Glutamatergic neuron (in vitro differentiated cells): ENCODE data around the gene NBAS. TPM values are rescaled to one million over a fixed set of nuclear protein-coding genes. Genes with fewer than 3 reads are reported as not detected.

Source experiments
- DNase-seq: peaks from one replicate; pipeline ENCODE4 v3.0.0; 2022
- H3K27ac Mint-ChIP-seq: one replicate; pipeline ENCODE4 v1.8.0; 2020; ENCODE audit warnings: mild to moderate bottlenecking, mixed read lengths, inconsistent platforms; ENCODE audit not compliant: unreplicated experiment
- H3K27me3 Mint-ChIP-seq: one replicate; pipeline ENCODE4 v1.8.0; 2020; ENCODE audit warnings: mild to moderate bottlenecking, moderate library complexity, mixed read lengths, inconsistent platforms; ENCODE audit not compliant: unreplicated experiment
- H3K36me3 Mint-ChIP-seq: one replicate; pipeline ENCODE4 v1.8.0; 2020; ENCODE audit warnings: mild to moderate bottlenecking, mixed read lengths, inconsistent platforms; ENCODE audit not compliant: unreplicated experiment
- H3K4me1 Mint-ChIP-seq: one replicate; pipeline ENCODE4 v1.8.0; 2020; ENCODE audit warnings: mild to moderate bottlenecking, low read depth, mixed read lengths, inconsistent platforms; ENCODE audit not compliant: unreplicated experiment
- H3K4me3 Mint-ChIP-seq: one replicate; pipeline ENCODE4 v1.8.0; 2020; ENCODE audit warnings: mild to moderate bottlenecking, mixed read lengths, inconsistent platforms; ENCODE audit not compliant: unreplicated experiment
- H3K9me3 Mint-ChIP-seq: one replicate; pipeline ENCODE4 v1.8.0; 2020; ENCODE audit warnings: mild to moderate bottlenecking, moderate library complexity, mixed read lengths, inconsistent platforms; ENCODE audit not compliant: unreplicated experiment
- CTCF ChIP-seq: fragments of 200-600 bp; sonication (generic); IDR thresholded peaks from one replicate; pipeline ENCODE4 v1.5.0; 2021; ENCODE audit not compliant: partially characterized antibody, unreplicated experiment
- total RNA-seq: library from RNA; stranded (reverse); fragmentation: NEBNext Ultra II Directional; extraction: Animal tissue kit (Norgen Biotek cat#: 25700); gene quantifications from one replicate; pipeline ENCODE4 v1.2.1, GENCODE V29; 2021; ENCODE audit not compliant: unreplicated experiment

NBAS gene
- total RNA-seq, 1 donor from 2014 or later: 46.1 TPM

GRCh38 chr2:15571729-15572128, 10.6 kb upstream of the NBAS start:
- no peak for DNase-seq
- no peak for TF ChIP-seq CTCF
- Mint-ChIP-seq H3K36me3 (no peaks in the 10 kb centered on the region), H3K27me3 (no peaks in the 10 kb centered on the region), H3K4me1 (peaks cover 2% of the 10 kb centered on the region), H3K4me3 (no peak overlapping the region), H3K27ac (no peak overlapping the region), H3K9me3 (no peaks in the 10 kb centered on the region)

GRCh38 chr2:15570104-15570503, 9.0 kb upstream of the NBAS start:
- Mint-ChIP-seq H3K4me1 (peaks cover 2% of the 10 kb centered on the region), H3K4me3 (no peak overlapping the region), H3K36me3 (no peaks in the 10 kb centered on the region), H3K27ac (no peak overlapping the region), H3K9me3 (no peaks in the 10 kb centered on the region), H3K27me3 (no peaks in the 10 kb centered on the region)
- TF ChIP-seq CTCF: no peak
- DNase-seq: no peak

- no peak overlapping the region for H3K4me3 Mint-ChIP-seq
- no peaks in the 10 kb centered on the region for H3K27me3 Mint-ChIP-seq
- TF ChIP-seq CTCF: no peak
Observed at GRCh38 chr2:15568874-15569273, 7.7 kb upstream of the NBAS start.

GRCh38 chr2:15566912-15567311, 5.8 kb upstream of the NBAS start:
- Mint-ChIP-seq H3K27me3 (no peaks in the 10 kb centered on the region), H3K27ac (no peak overlapping the region), H3K9me3 (no peaks in the 10 kb centered on the region), H3K36me3 (no peaks in the 10 kb centered on the region), H3K4me3 (no peak overlapping the region), H3K4me1 (peaks cover 5% of the 10 kb centered on the region)
- no peak for DNase-seq
- no peak for TF ChIP-seq CTCF

More at GRCh38 chr2:15568874-15569273, 7.7 kb upstream of the NBAS start:
- Mint-ChIP-seq H3K36me3 (no peaks in the 10 kb centered on the region), H3K4me1 (peaks cover 2% of the 10 kb centered on the region), H3K9me3 (no peaks in the 10 kb centered on the region), H3K27ac (no peak overlapping the region)
- no peak for DNase-seq

GRCh38 chr2:15565994-15566671, 5.0 kb upstream of the NBAS start:
- Mint-ChIP-seq H3K9me3 (peaks cover 2% of the 10 kb centered on the region), H3K27ac (no peak overlapping the region), H3K4me1 (peaks cover 10% of the 10 kb centered on the region), H3K4me3 (no peak overlapping the region), H3K27me3 (peaks cover under 1% of the 10 kb centered on the region), H3K36me3 (no peaks in the 10 kb centered on the region)
- DNase-seq: no peak
- no peak for TF ChIP-seq CTCF
